K562 (cell line): ENCODE data around the gene ASCC1. TPM values are rescaled to one million over a fixed set of nuclear protein-coding genes. Genes with fewer than 3 reads are reported as not detected.

Experiments
- DPF2 ChIP-seq: fragments of 450-650 bp; IDR thresholded peaks from 2 replicates; pipeline ENCODE4 v1.6.1; 2016
- E2F5 ChIP-seq: sonication (generic); formaldehyde crosslinking; IDR thresholded peaks from 2 replicates; pipeline ENCODE4 v1.8.0; 2022; ENCODE audit warnings: mild to moderate bottlenecking, missing genetic modification reagents
- ELF2 ChIP-seq: fragments of 250-450 bp; sonication (Bioruptor Pico); IDR thresholded peaks from 2 replicates; pipeline ENCODE4 v1.5.0; 2021; ENCODE audit warnings: mild to moderate bottlenecking
- FOSL1 ChIP-seq: fragments of 200-800 bp; sonication (Bioruptor generic); conservative IDR thresholded peaks from 2 replicates; pipeline ENCODE4 v1.6.1; 2016; ENCODE audit warnings: missing genetic modification characterization, missing compliant biosample characterization
- GATA2 ChIP-seq: sonication (generic); formaldehyde crosslinking; IDR thresholded peaks from 2 replicates; pipeline ENCODE4 v1.4.0; 2020; ENCODE audit warnings: mild to moderate bottlenecking, missing genetic modification reagents
- HOXB6 ChIP-seq: fragments of 250-450 bp; sonication (Bioruptor Pico); IDR thresholded peaks from 2 replicates; pipeline ENCODE4 v1.5.1; 2022; ENCODE audit warnings: mild to moderate bottlenecking, borderline replicate concordance
- ILF3 ChIP-seq: fragments of 450-650 bp; IDR thresholded peaks from 2 replicates; pipeline ENCODE4 v1.6.1; 2018; ENCODE audit warnings: antibody characterized with exemption, mild to moderate bottlenecking, moderate library complexity, borderline replicate concordance
- ILK ChIP-seq: fragments of 450-650 bp; IDR thresholded peaks from 2 replicates; pipeline ENCODE4 v1.6.1; 2016; ENCODE audit warnings: missing genetic modification characterization, low read depth, mild to moderate bottlenecking, missing compliant biosample characterization, moderate library complexity, borderline replicate concordance
- MCM2 ChIP-seq: fragments of 450-650 bp; IDR thresholded peaks from 2 replicates; pipeline ENCODE4 v1.6.1; 2017; ENCODE audit warnings: low read depth, mild to moderate bottlenecking
- MTF1 ChIP-seq: fragments of 250-450 bp; sonication (Bioruptor Pico); IDR thresholded peaks from 2 replicates; pipeline ENCODE4 v1.9.0; 2021; ENCODE audit warnings: moderate library complexity, mild to moderate bottlenecking, inconsistent platforms, borderline replicate concordance
- PBX2 ChIP-seq, 2 experiments: IDR thresholded peaks in 1 of 2; conservative IDR thresholded peaks in 1 of 2; 2 replicates each; pipeline ENCODE4 v1.6.1; 2016; ENCODE audit warnings: low read depth in 2 of 2, mild to moderate bottlenecking in 1 of 2, missing compliant biosample characterization in 1 of 2, missing genetic modification characterization in 1 of 2, moderate library complexity in 1 of 2
- POLR3A ChIP-seq: IDR thresholded peaks from 2 replicates; pipeline ENCODE4 v1.6.1; 2011; ENCODE audit warnings: borderline replicate concordance, mild to moderate bottlenecking, moderate library complexity; ENCODE audit not compliant: insufficient read length, insufficient read depth; ENCODE audit errors: extremely low read depth
- POLR3G ChIP-seq: IDR thresholded peaks from 2 replicates; pipeline ENCODE4 v1.6.1; 2011; ENCODE audit not compliant: insufficient read length, insufficient replicate concordance; ENCODE audit errors: extremely low read depth
- SMARCA4 ChIP-seq: fragments of 450-650 bp; IDR thresholded peaks from 2 replicates; pipeline ENCODE4 v1.6.1; 2016
- SNRNP70 ChIP-seq: fragments of 200-400 bp; formaldehyde crosslinking; optimal IDR thresholded peaks from 2 replicates; pipeline ENCODE3; 2017; ENCODE audit warnings: low read depth, low read length
- SPI1 ChIP-seq: IDR thresholded peaks from 2 replicates; pipeline ENCODE4 v1.6.1; 2011; ENCODE audit warnings: low read depth, low read length, control low read depth, borderline replicate concordance
- TCF7 ChIP-seq: sonication (generic); IDR thresholded peaks from 2 replicates; pipeline ENCODE4 v1.6.1; 2016; ENCODE audit warnings: antibody characterized with exemption, borderline replicate concordance
- UBTF ChIP-seq, 2 experiments: IDR thresholded peaks; 2 replicates each; pipeline ENCODE4 v1.6.1; 2012; ENCODE audit warnings: improper control_type of control experiment in 2 of 2, low read depth in 2 of 2, low read length in 2 of 2, borderline replicate concordance in 1 of 2
- XRCC4 ChIP-seq: IDR thresholded peaks from one replicate; pipeline ENCODE4 v1.6.1; 2011; ENCODE audit not compliant: insufficient read depth, insufficient read length; ENCODE audit errors: extremely low read depth
- ZC3H11A ChIP-seq: IDR thresholded peaks from 2 replicates; pipeline ENCODE4 v1.6.1; 2012; ENCODE audit warnings: low read depth, low read length, improper control_type of control experiment
- ZNF217 ChIP-seq: sonication (generic); formaldehyde crosslinking; IDR thresholded peaks from 2 replicates; pipeline ENCODE4 v1.8.0; 2022; ENCODE audit warnings: mild to moderate bottlenecking, missing genetic modification reagents
- ZNF766 ChIP-seq: fragments of 200-800 bp; sonication (Bioruptor generic); conservative IDR thresholded peaks from 2 replicates; pipeline ENCODE4 v1.6.1; 2016; ENCODE audit warnings: missing genetic modification characterization, missing compliant biosample characterization
- polyA plus RNA-seq, 8 experiments: library from polyadenylated mRNA; depleted of rRNA in 4 of 8; stranded (reverse) in 5 of 8; unstranded in 3 of 8; fragments of >200 nt; fragmentation: Nextera tagmentation in 2 of 8; fragmentation: Illumina TruSeq in 1 of 8; extraction: Ambion mirVana in 2 of 8; extraction: Trizol in 1 of 8; gene quantifications; 2 replicates each; pipeline versions ENCODE4 v1.2.1 to v1.2.3, GENCODE V29; 2011 to 2014; ENCODE audit warnings: inconsistent platforms in 1 of 8, missing spikeins in 1 of 8
- total RNA-seq, 7 experiments: library from RNA; depleted of rRNA in 6 of 7; stranded (reverse); fragments of >200 nt in 6 of 7; fragmentation: Illumina TruSeq in 2 of 7; extraction: Trizol in 2 of 7; gene quantifications; 2 replicates each; pipeline versions ENCODE4 v1.2.1 to v1.2.3, GENCODE V29; 2011 to 2021; ENCODE audit warnings: low replicate concordance in 1 of 7

The ASCC1 gene
- total and polyA plus RNA-seq, 9 of the 15 experiments (the other 6 are each of a cell fraction or from before 2014, with no cell fraction given): 31.7 to 73.3 (median 52.8) TPM

- TF ChIP-seq ILF3 (no peak), ZC3H11A (0 out of 2 replicates have a peak, but pooled peaks have one; percentile 18), ZNF217 (CRISPR knock-in tag) (no peak), SPI1 (peak; percentile 57; the same call in 1 of the 2 replicates), FOSL1 (tag) (peak; percentile 71), PBX2 (CRISPR knock-in tag; IDR thresholded peaks at IDR 0.05; ENCODE audit: low read depth) (no peak), PBX2 (tag; conservative IDR thresholded peaks at IDR 0.05; ENCODE audit: low read depth) (0 out of 2 replicates have a peak, but pooled peaks have one; percentile 6), HOXB6 (no peak), POLR3G (no peak), ILK (no peak), TCF7 (no peak), UBTF (IDR thresholded peaks at IDR 0.05; ENCODE audit: borderline replicate concordance in 1 of 2, low read depth in 2 of 2, low read length in 2 of 2) (peak; percentile 33 to 50; a peak in 2 of 4 replicates), SNRNP70 (no peak), GATA2 (CRISPR knock-in tag) (peak; percentile 21), ELF2 (CRISPR knock-in tag) (no peak), ZNF766 (CRISPR knock-in tag) (peak; percentile 81), SMARCA4 (peak; percentile 81), POLR3A (no peak), E2F5 (CRISPR knock-in tag) (peak; percentile 58; the same call in 1 of the 2 replicates), DPF2 (peak; percentile 88), XRCC4 (no peak), MTF1 (CRISPR knock-in tag) (peak; percentile 56; the same call in 1 of the 2 replicates), MCM2 (no peak)
These were observed 45.1 kb upstream of the ASCC1 start (continued) for GRCh38 chr10:72260976-72261783.
